GM10847 (cell line): ENCODE data around the gene UMODL1.

Source experiments
- POLR2A ChIP-seq: IDR thresholded peaks from 2 replicates; pipeline ENCODE4 v1.6.1; 2011; ENCODE audit not compliant: insufficient read length; ENCODE audit errors: extremely low read depth

Gene UMODL1

DNA sequence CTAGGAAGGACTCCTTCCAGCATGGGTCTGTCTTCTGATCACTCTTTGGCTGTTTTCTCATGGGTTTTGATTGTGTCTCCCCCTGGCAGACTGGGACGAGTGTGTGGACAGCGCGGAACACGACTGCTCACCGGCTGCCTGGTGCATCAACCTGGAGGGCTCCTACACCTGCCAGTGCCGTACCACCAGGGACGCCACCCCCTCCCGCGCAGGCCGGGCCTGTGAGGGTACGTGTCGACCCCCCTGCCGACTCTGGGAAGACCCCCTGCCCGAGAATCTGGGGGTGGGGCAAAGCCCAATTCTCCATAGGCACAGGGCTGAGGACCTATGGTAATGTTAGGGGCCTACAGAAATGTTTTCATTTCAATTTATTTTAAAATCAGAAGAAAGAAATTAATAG, 38.4 kb downstream of the UMODL1 start:
- no peak for TF ChIP-seq POLR2A

DNA sequence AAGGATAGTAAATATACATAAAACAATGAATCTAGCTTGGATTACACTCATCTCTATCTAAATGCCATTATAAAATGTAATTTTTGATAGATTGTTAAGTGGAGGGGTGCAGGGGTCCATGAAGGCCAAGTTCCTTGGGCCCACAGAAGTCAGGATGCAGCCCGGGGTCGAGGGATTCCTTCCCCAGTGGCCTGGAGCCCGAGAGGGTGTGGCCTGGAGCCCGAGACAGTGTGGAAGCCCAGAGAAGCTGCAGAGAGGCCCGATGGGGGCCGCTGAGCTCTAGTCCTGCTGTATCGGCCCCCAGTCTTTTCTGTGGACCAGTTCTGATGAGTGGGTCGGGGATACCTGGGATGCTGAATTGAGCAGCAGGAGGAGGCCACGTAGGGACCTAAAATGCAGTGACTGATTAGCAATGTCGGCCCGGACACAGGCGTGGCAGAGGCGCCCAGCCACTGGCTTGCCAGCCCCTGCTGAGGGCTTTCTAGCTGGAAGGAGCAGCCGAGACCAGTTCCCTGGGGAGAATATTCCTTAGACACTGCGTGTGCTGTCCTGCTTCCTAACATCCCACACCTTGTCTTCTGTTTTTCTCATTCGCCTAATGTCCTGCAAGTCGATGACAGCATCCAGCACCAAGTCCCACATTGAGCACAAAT, 38.9 kb downstream of the UMODL1 start:
- no peak for TF ChIP-seq POLR2A

DNA sequence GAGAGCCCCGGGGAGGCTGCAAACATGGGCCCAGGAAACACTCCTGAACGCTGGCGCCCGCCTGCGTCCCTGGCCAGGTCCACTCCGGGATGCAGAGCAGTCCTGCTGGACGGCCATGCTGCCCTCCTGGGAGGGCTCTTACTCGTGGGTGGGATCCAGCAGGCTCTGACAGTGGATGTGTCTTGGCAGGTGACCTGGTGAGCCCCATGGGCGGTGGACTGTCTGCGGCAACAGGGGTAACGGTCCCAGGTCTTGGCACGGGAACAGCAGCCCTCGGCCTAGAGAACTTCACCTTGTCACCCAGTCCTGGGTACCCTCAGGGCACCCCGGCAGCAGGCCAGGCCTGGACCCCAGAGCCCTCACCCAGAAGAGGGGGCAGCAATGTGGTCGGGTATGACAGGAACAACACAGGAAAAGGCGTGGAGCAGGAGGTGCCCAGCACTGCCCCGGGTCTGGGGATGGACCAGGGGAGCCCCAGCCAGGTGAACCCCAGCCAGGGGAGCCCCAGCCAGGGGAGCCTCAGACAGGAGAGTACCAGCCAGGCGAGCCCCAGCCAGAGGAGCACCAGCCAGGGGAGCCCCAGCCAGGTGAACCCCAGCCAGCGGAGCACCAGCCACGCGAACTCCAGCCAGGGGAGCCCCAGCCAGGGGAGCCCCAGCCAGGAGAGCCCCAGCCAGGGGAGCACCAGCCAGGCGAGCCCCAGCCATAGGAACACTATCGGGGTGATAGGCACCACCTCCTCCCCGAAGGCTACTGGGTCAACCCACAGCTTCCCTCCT, 39.8 kb downstream of the UMODL1 start:
- no peak for TF ChIP-seq POLR2A

DNA sequence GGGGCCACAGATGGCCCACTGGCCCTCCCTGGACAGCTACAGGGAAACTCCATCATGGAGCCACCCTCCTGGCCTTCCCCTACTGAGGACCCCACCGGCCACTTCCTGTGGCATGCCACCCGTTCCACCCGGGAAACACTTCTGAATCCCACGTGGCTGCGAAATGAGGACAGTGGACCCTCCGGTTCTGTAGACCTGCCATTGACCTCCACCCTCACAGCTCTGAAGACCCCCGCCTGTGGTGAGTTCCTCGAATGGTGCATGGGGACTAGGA, 40.3 kb downstream of the UMODL1 start:
- TF ChIP-seq POLR2A: no peak

DNA sequence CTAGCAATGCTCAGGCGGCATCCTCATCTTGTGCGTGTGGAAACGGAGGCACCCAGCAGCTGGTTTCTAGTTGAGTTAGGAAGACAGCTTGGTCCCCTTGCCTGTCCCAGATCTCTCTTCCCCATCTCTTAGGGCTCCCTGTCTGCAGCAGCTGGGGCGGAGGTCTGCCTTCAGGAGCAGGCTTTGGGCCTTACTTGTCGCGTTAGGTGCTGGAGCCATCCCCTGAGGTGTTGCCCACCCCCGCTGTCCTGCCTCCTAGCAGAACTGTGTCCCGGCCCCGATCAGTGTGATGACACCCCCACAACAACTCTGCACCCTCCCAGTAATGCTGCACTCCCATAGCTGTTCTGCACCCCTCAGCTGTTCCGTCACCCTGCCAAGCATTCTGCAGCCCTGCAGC, 40.7 kb downstream of the UMODL1 start:
- TF ChIP-seq POLR2A: no peak

DNA sequence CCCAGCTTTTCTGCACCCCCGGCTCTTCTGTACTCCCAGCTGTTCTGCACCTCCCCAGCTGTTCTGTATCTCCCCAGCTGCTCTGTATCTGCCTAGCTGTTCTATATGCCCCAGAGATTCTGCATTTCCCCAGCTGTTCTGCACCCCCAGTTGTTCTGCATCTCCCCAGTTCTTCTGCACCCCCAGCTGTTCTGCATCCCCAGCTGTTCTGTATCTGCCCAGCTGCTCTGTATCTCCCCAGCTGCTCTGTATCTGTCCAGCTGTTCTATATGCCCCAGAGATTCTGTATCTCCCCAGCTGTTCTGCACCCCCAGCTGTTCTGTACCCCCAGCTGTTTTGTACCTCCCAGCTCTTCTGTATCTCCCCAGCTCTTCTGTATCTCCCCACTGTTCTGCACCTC, 41.1 kb downstream of the UMODL1 start:
- no peak for TF ChIP-seq POLR2A

DNA sequence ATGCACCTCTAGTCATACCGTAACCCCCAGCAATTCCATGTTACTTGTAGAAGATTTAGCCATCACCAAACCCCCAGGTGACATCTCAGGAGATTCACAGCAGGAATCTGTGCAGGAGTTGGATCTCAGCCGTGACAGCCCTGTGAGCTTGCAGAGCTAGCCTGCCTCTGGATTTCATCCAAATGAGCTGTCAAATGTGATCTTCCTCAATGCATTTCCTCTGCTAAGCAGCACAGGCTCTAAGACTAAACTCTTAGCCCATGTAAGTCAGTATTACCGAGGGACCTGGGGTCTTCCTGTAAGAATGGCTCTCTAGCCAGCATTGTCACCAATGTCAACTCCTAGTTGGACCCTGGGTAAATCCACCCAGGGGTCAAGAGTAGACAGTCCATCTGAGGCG, 41.7 kb downstream of the UMODL1 start:
- TF ChIP-seq POLR2A: no peak

DNA sequence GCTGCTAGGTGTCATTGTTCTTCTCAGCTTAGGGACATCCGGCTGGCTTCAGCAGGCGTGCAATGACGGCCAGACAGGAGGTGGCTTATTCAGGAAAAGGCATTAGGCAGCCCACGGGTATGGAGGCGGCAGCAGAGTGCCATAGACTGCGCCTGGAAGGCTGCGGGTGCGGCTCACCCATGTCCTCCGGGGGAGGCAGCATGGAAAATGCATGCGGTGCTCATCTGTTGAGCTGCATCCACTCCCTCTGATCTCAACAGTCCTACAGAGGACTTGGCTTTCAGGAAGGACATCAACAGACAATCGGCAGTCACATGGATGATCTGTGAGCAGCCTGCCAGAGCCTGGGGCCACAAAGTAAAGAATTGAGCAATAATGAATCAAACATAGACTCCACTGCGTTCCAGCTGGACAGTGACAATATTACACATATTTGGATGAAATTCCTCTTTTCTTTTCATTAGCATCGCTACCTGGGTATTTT, 42.9 kb downstream of the UMODL1 start:
- no peak for TF ChIP-seq POLR2A

DNA sequence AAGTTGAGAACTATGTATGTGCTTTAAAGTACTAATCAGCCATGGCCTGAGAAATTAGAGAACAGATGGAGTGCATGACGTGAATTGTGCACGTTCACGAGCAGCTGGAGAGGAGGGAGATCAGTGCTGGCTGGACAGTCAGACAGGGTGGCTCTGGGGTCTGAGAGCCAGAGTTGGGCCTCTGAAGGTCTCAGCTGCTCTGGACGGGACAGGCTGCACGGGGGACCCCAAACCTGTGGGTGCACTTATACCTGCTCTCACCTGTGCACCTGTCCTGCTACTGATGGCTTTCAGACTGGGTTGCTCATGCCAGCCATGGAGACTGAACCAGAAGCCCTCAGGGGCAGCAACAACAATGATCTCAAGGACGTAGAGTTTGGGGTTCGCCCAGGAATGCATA, 43.5 kb downstream of the UMODL1 start:
- TF ChIP-seq POLR2A: no peak

DNA sequence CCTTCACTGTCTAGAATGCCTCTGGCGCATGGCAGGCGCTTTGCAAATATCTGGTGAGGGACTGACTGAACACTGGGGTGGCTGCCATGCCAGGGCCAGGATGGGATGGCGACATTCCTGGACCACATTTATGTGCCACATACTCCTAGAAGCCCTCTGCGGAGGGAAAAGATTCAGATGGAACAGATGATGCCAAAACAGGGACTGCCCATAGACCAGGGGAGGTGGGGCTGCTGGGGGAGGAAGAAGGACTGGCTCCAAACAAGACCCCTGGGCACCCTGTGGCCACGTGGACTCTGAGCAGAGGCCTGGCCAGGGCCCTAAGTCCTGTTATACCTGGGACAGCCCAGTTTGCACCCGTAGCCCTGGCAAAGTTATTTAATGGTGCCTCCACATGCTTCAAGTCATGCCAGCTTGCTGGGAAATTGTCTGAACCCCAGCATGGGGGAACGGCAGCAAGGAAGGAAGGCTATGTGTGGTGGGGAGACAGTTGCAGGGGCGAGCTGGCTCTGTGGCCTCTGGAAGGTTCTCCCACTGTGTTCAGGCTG, 44.1 kb downstream of the UMODL1 start:
- no peak for TF ChIP-seq POLR2A

DNA sequence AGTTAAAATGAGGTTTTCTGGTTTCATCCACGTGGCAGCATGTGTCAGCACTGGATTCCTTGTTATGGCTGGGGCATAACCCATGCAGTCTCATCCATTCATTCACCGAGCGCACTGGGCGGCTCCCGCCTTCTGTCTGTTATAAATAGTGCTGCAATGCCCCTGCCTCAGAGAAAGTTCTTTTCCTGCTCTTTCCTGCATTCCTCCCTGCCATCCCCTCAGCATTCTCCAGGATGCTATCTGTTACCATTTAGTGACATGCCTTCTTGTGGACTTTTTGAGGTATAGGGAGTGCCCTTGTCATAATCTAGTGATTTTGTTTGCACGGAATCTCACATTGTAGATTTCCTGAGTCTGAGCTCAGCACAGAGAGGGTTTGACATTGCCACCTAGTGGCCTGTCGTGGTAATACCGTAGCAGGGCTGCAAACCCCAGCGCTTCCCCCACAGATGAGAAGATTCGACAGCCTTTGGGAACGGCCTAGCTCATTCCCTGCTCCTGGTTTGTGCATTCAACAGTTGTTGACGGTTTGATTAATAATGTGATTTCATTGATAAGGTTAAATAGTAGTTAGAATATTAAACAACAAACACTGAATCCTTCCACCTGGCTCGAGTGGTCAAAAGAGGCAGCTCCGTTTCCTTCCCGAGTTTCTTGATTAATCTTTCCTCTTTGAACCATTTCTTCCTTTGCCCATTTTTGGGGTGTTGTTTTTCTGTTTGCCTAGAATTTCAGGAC, 46.3 kb downstream of the UMODL1 start:
- TF ChIP-seq POLR2A: no peak

DNA sequence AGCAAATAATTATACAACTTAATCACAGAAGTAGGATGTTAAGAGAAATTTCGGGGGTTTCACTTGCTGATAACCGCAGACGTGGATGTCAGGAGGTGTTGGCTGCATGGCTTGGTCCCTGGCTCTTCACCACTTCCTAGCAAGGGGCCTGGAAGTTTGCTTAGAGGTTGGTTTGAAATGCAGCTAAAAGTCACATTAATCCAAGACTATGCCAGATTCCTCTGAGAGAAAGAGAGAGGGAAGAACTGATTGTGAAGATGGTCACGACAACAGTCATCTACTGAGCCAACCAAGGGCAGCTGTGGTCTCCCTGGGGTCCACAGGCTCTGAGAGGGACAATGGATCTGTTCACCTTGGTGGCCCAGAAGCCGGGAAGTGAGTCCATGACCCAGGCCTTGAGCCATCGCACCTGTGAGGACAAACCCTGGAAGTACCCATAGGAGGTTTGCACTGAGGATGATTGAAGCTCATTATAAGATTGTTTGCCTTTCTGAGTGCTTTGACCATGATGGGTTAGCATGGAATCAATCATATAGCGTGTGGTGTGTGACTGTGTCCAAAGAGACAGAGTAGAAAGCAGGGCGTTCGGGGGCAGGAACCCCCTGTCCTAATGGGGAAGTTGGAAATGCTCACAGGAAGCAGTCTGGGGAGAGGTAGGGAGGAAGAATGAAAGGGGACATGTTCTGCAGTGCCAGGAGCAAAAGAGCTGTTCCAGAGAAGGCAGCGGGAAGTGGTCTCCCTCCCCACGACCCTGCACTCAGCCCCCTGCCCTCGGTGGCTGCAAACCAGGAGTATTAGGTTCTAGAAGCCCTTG, 47.1 kb downstream of the UMODL1 start:
- no peak for TF ChIP-seq POLR2A

DNA sequence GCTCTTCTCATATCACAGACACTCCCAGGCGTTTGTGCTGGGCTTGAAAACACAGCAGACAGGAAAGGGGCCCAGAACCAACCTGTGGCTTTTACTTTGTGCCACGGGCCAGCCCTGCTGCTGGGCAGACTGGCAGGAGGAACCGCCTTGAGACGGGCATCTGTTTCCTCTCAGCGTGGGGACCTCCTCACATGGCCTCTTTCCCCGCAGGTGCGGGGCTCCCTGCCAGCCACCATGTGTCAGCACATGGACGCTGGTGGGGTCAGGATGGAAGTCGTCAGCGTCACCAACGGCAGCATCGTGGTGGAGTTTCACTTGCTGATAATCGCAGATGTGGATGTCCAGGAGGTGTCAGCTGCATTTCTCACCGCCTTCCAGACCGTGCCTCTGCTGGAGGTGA, 47.8 kb downstream of the UMODL1 start:
- TF ChIP-seq POLR2A: no peak

DNA sequence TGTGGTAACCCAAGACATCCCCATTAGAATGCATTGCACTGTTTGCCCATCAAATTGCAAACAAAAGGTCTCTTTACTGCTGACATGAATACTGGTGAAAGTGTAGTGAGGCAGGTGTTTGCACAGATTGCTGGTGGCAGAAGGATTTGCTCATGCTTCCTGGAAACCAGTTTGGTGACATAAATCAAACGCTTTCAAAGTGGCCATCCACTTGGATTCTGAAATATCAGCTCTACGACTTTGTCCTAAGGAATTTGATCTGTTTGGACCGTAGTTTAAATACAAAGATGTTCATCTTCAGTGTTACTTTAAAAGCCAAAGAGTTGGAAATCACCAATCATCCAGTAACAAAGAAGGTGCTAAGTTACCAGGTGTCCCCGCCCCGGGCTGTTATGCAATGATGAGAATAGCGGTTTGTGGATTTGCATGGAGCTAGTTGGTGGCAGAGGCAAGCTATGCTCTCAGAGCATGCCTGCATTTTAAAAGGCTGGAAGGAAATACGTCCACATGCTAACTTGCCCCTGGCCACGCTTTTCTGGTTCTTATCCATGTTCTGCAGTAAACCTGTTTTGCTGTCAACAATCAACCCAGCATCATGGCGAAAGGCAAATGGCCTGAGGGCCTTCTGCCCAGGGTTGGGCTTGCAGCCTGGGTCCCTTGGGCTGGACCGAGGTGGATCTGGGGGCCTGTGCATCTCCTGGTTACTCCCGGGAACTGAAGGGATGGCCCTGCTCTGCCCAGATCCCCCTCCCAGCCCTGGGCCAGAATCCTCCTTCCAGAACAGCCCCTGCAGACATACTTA, 49.2 kb downstream of the UMODL1 start:
- no peak for TF ChIP-seq POLR2A

DNA sequence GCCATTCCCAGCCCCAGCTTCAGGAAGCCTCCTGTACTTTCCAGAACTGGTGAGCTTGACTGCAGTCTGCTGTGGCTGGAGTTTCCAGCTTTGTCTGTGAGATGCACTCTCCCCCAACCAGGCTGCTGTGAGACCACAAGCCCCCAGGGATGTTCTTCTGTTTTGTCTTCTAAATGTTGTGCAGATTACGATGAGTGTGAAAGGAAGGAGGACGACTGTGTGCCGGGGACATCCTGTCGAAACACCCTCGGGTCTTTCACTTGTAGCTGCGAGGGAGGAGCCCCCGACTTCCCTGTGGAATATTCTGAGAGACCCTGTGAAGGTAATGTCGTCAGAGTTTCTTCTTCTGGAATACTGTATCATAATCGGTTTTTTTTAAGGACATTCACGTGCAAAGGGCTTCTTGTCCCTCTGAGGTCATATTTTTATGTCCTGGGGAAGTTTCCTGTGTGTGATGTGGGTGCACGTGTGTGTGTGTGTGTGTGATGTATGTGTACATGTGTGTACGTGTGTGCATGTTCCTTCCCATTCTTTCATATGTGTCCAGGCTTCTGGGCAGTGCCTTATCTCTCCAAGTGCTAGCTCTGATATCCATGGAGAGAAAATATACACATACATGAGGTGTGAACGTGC, 49.9 kb downstream of the UMODL1 start:
- TF ChIP-seq POLR2A: no peak
